ENCODE measurements around the gene LYRM4.

Gene LYRM4

GRCh38 chr6:5202941-5203340 is 57.8 kb downstream of the LYRM4 start:
- ChIA-PET POLR2A (no interaction called here), CTCF (interaction anchor here (1.3 to 1.7 kb wide), 2 partner anchors 9 to 59 kb away, joined by 3 to 11 read pairs; no protein-coding TSS in a partner anchor)
- Histone ChIP-seq H3K4me3 (ENCODE audit: low read depth, low read length) (no peak overlapping the region), H3K36me3 (ENCODE audit: control insufficient read depth in 2 of 2, insufficient read depth in 1 of 2, low read length in 2 of 2) (no peaks in the 10 kb centered on the region), H3K4me1 (ENCODE audit: control insufficient read depth, insufficient read depth, low read length) (peaks cover 14% of the 10 kb centered on the region), H3K9me3 (ENCODE audit: control insufficient read depth, insufficient read depth, low read depth, low read length) (no peaks in the 10 kb centered on the region), H3K27ac (ENCODE audit: extremely low read depth, low read depth, low read length) (no peak overlapping the region)
- TF ChIP-seq ZNF48 (tag by site-specific recombination; IDR thresholded peaks at IDR 0.05) (no peak), HOXA7 (CRISPR knock-in tag; IDR thresholded peaks at IDR 0.05; ENCODE audit: borderline replicate concordance) (no peak), WT1 (tag by site-specific recombination; IDR thresholded peaks at IDR 0.05) (no peak), ZBTB6 (tag by site-specific recombination; IDR thresholded peaks at IDR 0.05) (no peak), ZNF692 (tag by site-specific recombination; IDR thresholded peaks at IDR 0.05) (no peak), ZBTB49 (tag by site-specific recombination; IDR thresholded peaks at IDR 0.05; ENCODE audit: low read depth) (no peak), ZNF292 (tag by site-specific recombination; IDR thresholded peaks at IDR 0.05; ENCODE audit: borderline replicate concordance, low read depth) (no peak)

- ChIA-PET POLR2A (no interaction called here), CTCF (interaction anchor here (1.7 kb wide), 1 partner anchor 58 kb away, joined by 11 read pairs; no protein-coding TSS in a partner anchor)
- no peak overlapping the region for H3K27ac ChIP-seq (ENCODE audit: extremely low read depth, low read depth, low read length)
These were observed 58.5 kb downstream of the LYRM4 start for GRCh38 chr6:5202206-5202605.

More at GRCh38 chr6:5202206-5202605, 58.5 kb downstream of the LYRM4 start:
- Histone ChIP-seq H3K4me3 (ENCODE audit: low read depth, low read length) (no peak overlapping the region), H3K36me3 (ENCODE audit: control insufficient read depth in 2 of 2, insufficient read depth in 1 of 2, low read length in 2 of 2) (no peaks in the 10 kb centered on the region), H3K4me1 (ENCODE audit: control insufficient read depth, insufficient read depth, low read length) (peaks cover 8% of the 10 kb centered on the region), H3K9me3 (ENCODE audit: control insufficient read depth, insufficient read depth, low read depth, low read length) (no peaks in the 10 kb centered on the region)
- no peak for TF ChIP-seq ZNF544 (tag by site-specific recombination; IDR thresholded peaks at IDR 0.05)
- no peak for TF ChIP-seq ZBTB8A (tag by site-specific recombination; IDR thresholded peaks at IDR 0.05)
- no peak for TF ChIP-seq ZNF18 (tag by site-specific recombination; IDR thresholded peaks at IDR 0.05)
- TF ChIP-seq ZNF239 (tag by site-specific recombination; IDR thresholded peaks at IDR 0.05): no peak
- no peak for TF ChIP-seq ZBTB44 (tag by site-specific recombination; IDR thresholded peaks at IDR 0.05)
- no peak for TF ChIP-seq ZNF776 (tag by site-specific recombination; IDR thresholded peaks at IDR 0.05; ENCODE audit: borderline replicate concordance)
- no peak for TF ChIP-seq ZNF621 (tag by site-specific recombination; IDR thresholded peaks at IDR 0.05)
- no peak for TF ChIP-seq SCRT2 (tag by site-specific recombination; IDR thresholded peaks at IDR 0.05)
- TF ChIP-seq ZFP41 (tag by site-specific recombination; IDR thresholded peaks at IDR 0.05; ENCODE audit: borderline replicate concordance): no peak
- TF ChIP-seq ZBTB21 (tag by site-specific recombination; IDR thresholded peaks at IDR 0.05): no peak
- no peak for TF ChIP-seq REST (tag by site-specific recombination; IDR thresholded peaks at IDR 0.05)
- no peak for TF ChIP-seq ZSCAN5A (tag by site-specific recombination; IDR thresholded peaks at IDR 0.05)

Measured in HEK293 (cell line).